SKM-1 (cell line): ENCODE data around the gene NDUFC2.
"Not testable (repeated sequence)": the region's sequence is repeated elsewhere in the genome, so short reads cannot be mapped to it uniquely, and the experiment has no call there.

Source experiments
- DNase-seq: peaks from one replicate; lab custom pipeline; 2025; ENCODE audit not compliant: unreplicated experiment; lab: John Stamatoyannopoulos, UW

The NDUFC2 gene

GRCh38 chr11:78032090-78032489 lies 47.6 kb downstream of the NDUFC2 start:
- DNase-seq: no peak

GRCh38 chr11:78031629-78032028 lies 48.0 kb downstream of the NDUFC2 start:
- no peak for DNase-seq

GRCh38 chr11:78030429-78031325 lies 49.0 kb downstream of the NDUFC2 start:
- DNase-seq: no peak

GRCh38 chr11:78028423-78028822 lies 51.2 kb downstream of the NDUFC2 start:
- not testable (repeated sequence) for DNase-seq

GRCh38 chr11:78027759-78028158 lies 51.9 kb downstream of the NDUFC2 start:
- no peak for DNase-seq

GRCh38 chr11:78025378-78025777 lies 54.3 kb downstream of the NDUFC2 start:
- no peak for DNase-seq

- DNase-seq: no peak
These were observed 56.2 kb downstream of the NDUFC2 start for GRCh38 chr11:78023426-78023825.

GRCh38 chr11:78022397-78023396 lies 57.0 kb downstream of the NDUFC2 start, which contains the start of gene KCTD14:
KCTD14 (minus strand) TSS chr11:78023276; CDS start chr11:78023249, 27 bp downstream.
- no peak for DNase-seq

GRCh38 chr11:78021611-78022010 lies 58.1 kb downstream of the NDUFC2 start:
- no peak for DNase-seq

- no peak for DNase-seq
These were observed 59.4 kb downstream of the NDUFC2 start for GRCh38 chr11:78020246-78020645.

- DNase-seq: no peak
These were observed 59.9 kb downstream of the NDUFC2 start for GRCh38 chr11:78019808-78020207.
